HEK293 (cell line): Measurements from ENCODE around the gene ELMO1.

Experiments
- CTCF ChIA-PET: fragments of 350-600 bp; formaldehyde crosslinking; extraction: SDS; loops from one replicate; lab custom pipeline; 2021; ENCODE audit warnings: antibody characterized with exemption; lab: Yijun Ruan, JAX
- POLR2A ChIA-PET: fragments of 300-600 bp; formaldehyde crosslinking; extraction: SDS; loops from one replicate; lab custom pipeline; 2020; ENCODE audit warnings: antibody characterized with exemption, inconsistent platforms; lab: Yijun Ruan, JAX
- H3K27ac ChIP-seq: fragments of 200-500 bp; sonication (Bioruptor generic); 2 replicates; pipeline ENCODE4 v1.5.1; 2014; ENCODE audit warnings: low read depth, low read length, control low read depth, inconsistent platforms; ENCODE audit errors: extremely low read depth
- H3K36me3 ChIP-seq, 2 experiments: fragments of 200-500 bp in 1 of 2; sonication (Bioruptor generic) in 1 of 2; 1 replicate in 1 of 2; 2 replicates in 1 of 2; pipeline ENCODE4 v1.5.1; 2014 to 2017; ENCODE audit warnings: inconsistent platforms in 2 of 2, low read length in 2 of 2; ENCODE audit not compliant: control insufficient read depth in 2 of 2, insufficient read depth in 1 of 2
- H3K4me1 ChIP-seq: fragments of 200-500 bp; sonication (Bioruptor generic); 2 replicates; pipeline ENCODE4 v1.5.1; 2014; ENCODE audit warnings: mild to moderate bottlenecking, low read length, inconsistent platforms; ENCODE audit not compliant: control insufficient read depth, insufficient read depth
- H3K4me3 ChIP-seq: 2 replicates; pipeline ENCODE4 v1.5.1; 2011; ENCODE audit warnings: low read depth, mild to moderate bottlenecking, control low read depth, low read length, moderate library complexity
- H3K9me3 ChIP-seq: fragments of 200-500 bp; sonication (Bioruptor generic); 2 replicates; pipeline ENCODE4 v1.5.1; 2014; ENCODE audit warnings: low read depth, low read length, inconsistent platforms; ENCODE audit not compliant: control insufficient read depth, insufficient read depth
- BCL6B ChIP-seq: fragments of 450-650 bp; formaldehyde crosslinking; IDR thresholded peaks from 2 replicates; pipeline ENCODE4 v1.5.1; 2017; ENCODE audit warnings: missing biosample characterization, missing genetic modification characterization
- GLI4 ChIP-seq: fragments of 450-650 bp; formaldehyde crosslinking; IDR thresholded peaks from 2 replicates; pipeline ENCODE4 v1.5.1; 2016; ENCODE audit warnings: missing biosample characterization, missing genetic modification characterization
- HOXC10 ChIP-seq: sonication (generic); formaldehyde crosslinking; IDR thresholded peaks from 2 replicates; pipeline ENCODE4 v1.8.1; 2023; ENCODE audit warnings: mild to moderate bottlenecking, missing genetic modification reagents
- IKZF3 ChIP-seq: fragments of 450-650 bp; IDR thresholded peaks from 2 replicates; pipeline ENCODE4 v1.5.0; 2018; ENCODE audit warnings: missing biosample characterization, mild to moderate bottlenecking, missing genetic modification characterization, moderate library complexity
- INSM2 ChIP-seq: fragments of 450-650 bp; formaldehyde crosslinking; IDR thresholded peaks from 2 replicates; pipeline ENCODE4 v1.5.1; 2016; ENCODE audit warnings: missing biosample characterization, missing genetic modification characterization
- RBAK ChIP-seq: fragments of 450-650 bp; formaldehyde crosslinking; IDR thresholded peaks from 2 replicates; pipeline ENCODE4 v1.5.1; 2016; ENCODE audit warnings: missing biosample characterization, missing genetic modification characterization
- SCRT2 ChIP-seq: fragments of 450-650 bp; formaldehyde crosslinking; IDR thresholded peaks from 2 replicates; pipeline ENCODE4 v1.5.1; 2016; ENCODE audit warnings: missing biosample characterization, missing genetic modification characterization
- SP3 ChIP-seq: fragments of 450-650 bp; formaldehyde crosslinking; IDR thresholded peaks from 2 replicates; pipeline ENCODE4 v1.5.1; 2016; ENCODE audit warnings: missing biosample characterization, missing genetic modification characterization
- ZBTB48 ChIP-seq: fragments of 450-650 bp; formaldehyde crosslinking; IDR thresholded peaks from 2 replicates; pipeline ENCODE4 v1.5.1; 2016; ENCODE audit warnings: missing biosample characterization, missing genetic modification characterization
- ZFP37 ChIP-seq: fragments of 450-650 bp; formaldehyde crosslinking; IDR thresholded peaks from 2 replicates; pipeline ENCODE4 v1.5.1; 2016; ENCODE audit warnings: missing biosample characterization, missing genetic modification characterization
- ZNF157 ChIP-seq: fragments of 450-650 bp; formaldehyde crosslinking; IDR thresholded peaks from 2 replicates; pipeline ENCODE4 v1.5.1; 2016; ENCODE audit warnings: missing biosample characterization, missing genetic modification characterization
- ZNF169 ChIP-seq: fragments of 450-650 bp; formaldehyde crosslinking; IDR thresholded peaks from 2 replicates; pipeline ENCODE4 v1.5.1; 2016; ENCODE audit warnings: missing biosample characterization, missing genetic modification characterization
- ZNF391 ChIP-seq: fragments of 450-650 bp; formaldehyde crosslinking; IDR thresholded peaks from 2 replicates; pipeline ENCODE4 v1.5.1; 2016; ENCODE audit warnings: low read depth, missing biosample characterization, missing genetic modification characterization, borderline replicate concordance
- ZNF521 ChIP-seq: fragments of 450-650 bp; formaldehyde crosslinking; IDR thresholded peaks from 2 replicates; pipeline ENCODE4 v1.5.1; 2017; ENCODE audit warnings: missing biosample characterization, mild to moderate bottlenecking, missing genetic modification characterization
- ZNF529 ChIP-seq: fragments of 450-650 bp; formaldehyde crosslinking; IDR thresholded peaks from 2 replicates; pipeline ENCODE4 v1.5.1; 2017; ENCODE audit warnings: missing genetic modification characterization, missing biosample characterization; ENCODE audit not compliant: insufficient replicate concordance
- ZNF629 ChIP-seq: fragments of 450-650 bp; formaldehyde crosslinking; IDR thresholded peaks from 2 replicates; pipeline ENCODE4 v1.5.1; 2017; ENCODE audit warnings: missing biosample characterization, missing genetic modification characterization
- ZNF660 ChIP-seq: fragments of 450-650 bp; IDR thresholded peaks from 2 replicates; pipeline ENCODE4 v1.5.1; 2018; ENCODE audit warnings: missing biosample characterization, mild to moderate bottlenecking, missing genetic modification characterization
- ZNF664 ChIP-seq: fragments of 450-650 bp; formaldehyde crosslinking; IDR thresholded peaks from 2 replicates; pipeline ENCODE4 v1.5.1; 2016; ENCODE audit warnings: missing biosample characterization, missing genetic modification characterization
- ZNF747 ChIP-seq: fragments of 450-650 bp; formaldehyde crosslinking; IDR thresholded peaks from 2 replicates; pipeline ENCODE4 v1.5.1; 2016; ENCODE audit warnings: missing biosample characterization, missing genetic modification characterization
- ZNF76 ChIP-seq: fragments of 450-650 bp; formaldehyde crosslinking; IDR thresholded peaks from 2 replicates; pipeline ENCODE4; 2016; ENCODE audit warnings: low read depth, missing biosample characterization, missing genetic modification characterization, borderline replicate concordance
- ZNF843 ChIP-seq: fragments of 450-650 bp; formaldehyde crosslinking; IDR thresholded peaks from 2 replicates; pipeline ENCODE4 v1.5.1; 2016; ENCODE audit warnings: missing biosample characterization, missing genetic modification characterization
- TF ChIP-seq, protein P1 (sequence below): fragments of 450-650 bp; formaldehyde crosslinking; IDR thresholded peaks from 2 replicates; pipeline ENCODE4 v1.5.1; 2016; ENCODE audit warnings: missing biosample characterization, missing genetic modification characterization
- TF ChIP-seq, protein P2 (sequence below): fragments of 450-650 bp; formaldehyde crosslinking; IDR thresholded peaks from 2 replicates; pipeline ENCODE4 v1.5.1; 2017; ENCODE audit warnings: missing biosample characterization, missing genetic modification characterization
- TF ChIP-seq, protein P3 (sequence below): fragments of 450-650 bp; formaldehyde crosslinking; IDR thresholded peaks from 2 replicates; pipeline ENCODE4 v1.5.1; 2016; ENCODE audit warnings: missing biosample characterization, missing genetic modification characterization
- TF ChIP-seq, protein P4 (sequence below): fragments of 450-650 bp; formaldehyde crosslinking; optimal IDR thresholded peaks from 2 replicates; pipeline ENCODE3; 2016; ENCODE audit warnings: missing biosample characterization, mild to moderate bottlenecking, missing genetic modification characterization
- TF ChIP-seq, protein P5 (sequence below): fragments of 450-650 bp; formaldehyde crosslinking; IDR thresholded peaks from 2 replicates; pipeline ENCODE4 v1.5.1; 2016; ENCODE audit warnings: missing biosample characterization, missing genetic modification characterization

The ELMO1 gene

DNA sequence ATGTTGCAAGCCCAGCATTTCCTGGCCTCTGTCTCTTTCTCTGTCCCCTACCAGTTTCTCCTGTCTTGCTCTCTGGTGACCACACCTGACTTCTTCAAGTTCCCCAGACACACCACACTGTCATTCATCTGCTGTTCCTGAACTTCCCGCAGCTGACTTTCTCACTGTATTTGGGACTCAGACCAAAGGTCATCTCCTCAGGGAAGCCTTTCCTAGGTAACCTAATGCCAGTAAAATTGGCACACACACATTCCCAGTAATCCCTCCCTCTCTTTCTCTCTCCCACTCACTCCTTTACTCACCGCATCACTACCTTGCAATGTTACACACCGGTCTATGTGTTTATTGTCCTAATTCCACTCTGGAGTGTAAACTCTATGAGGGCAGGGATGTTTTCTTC lies 81.7 kb downstream of the ELMO1 start:
- Histone ChIP-seq H3K27ac (no peak overlapping the region), H3K9me3 (no peaks in the 10 kb centered on the region), H3K36me3 (no peaks in the 10 kb centered on the region), H3K4me1 (no peaks in the 10 kb centered on the region), H3K4me3 (no peak overlapping the region)
- no peak for TF ChIP-seq ZNF843
- TF ChIP-seq RBAK (tag by site-specific recombination) = no peak
- no peak for TF ChIP-seq SCRT2 (tag by site-specific recombination)
- no peak for TF ChIP-seq ZNF169 (tag by site-specific recombination)
- TF ChIP-seq IKZF3 (tag by site-specific recombination) = no peak
- TF ChIP-seq ZNF747 = no peak
- no peak for TF ChIP-seq ZNF629
- TF ChIP-seq, protein P1, sequence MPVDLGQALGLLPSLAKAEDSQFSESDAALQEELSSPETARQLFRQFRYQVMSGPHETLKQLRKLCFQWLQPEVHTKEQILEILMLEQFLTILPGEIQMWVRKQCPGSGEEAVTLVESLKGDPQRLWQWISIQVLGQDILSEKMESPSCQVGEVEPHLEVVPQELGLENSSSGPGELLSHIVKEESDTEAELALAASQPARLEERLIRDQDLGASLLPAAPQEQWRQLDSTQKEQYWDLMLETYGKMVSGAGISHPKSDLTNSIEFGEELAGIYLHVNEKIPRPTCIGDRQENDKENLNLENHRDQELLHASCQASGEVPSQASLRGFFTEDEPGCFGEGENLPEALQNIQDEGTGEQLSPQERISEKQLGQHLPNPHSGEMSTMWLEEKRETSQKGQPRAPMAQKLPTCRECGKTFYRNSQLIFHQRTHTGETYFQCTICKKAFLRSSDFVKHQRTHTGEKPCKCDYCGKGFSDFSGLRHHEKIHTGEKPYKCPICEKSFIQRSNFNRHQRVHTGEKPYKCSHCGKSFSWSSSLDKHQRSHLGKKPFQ = no peak
- no peak for TF ChIP-seq ZBTB48 (tag by site-specific recombination)
- no peak for TF ChIP-seq ZNF157
- TF ChIP-seq GLI4 (tag by site-specific recombination) = no peak
- TF ChIP-seq INSM2 (tag by site-specific recombination) = no peak
- TF ChIP-seq, protein P2, sequence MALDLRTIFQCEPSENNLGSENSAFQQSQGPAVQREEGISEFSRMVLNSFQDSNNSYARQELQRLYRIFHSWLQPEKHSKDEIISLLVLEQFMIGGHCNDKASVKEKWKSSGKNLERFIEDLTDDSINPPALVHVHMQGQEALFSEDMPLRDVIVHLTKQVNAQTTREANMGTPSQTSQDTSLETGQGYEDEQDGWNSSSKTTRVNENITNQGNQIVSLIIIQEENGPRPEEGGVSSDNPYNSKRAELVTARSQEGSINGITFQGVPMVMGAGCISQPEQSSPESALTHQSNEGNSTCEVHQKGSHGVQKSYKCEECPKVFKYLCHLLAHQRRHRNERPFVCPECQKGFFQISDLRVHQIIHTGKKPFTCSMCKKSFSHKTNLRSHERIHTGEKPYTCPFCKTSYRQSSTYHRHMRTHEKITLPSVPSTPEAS (tag by site-specific recombination) = no peak
- no peak for TF ChIP-seq ZNF660
- TF ChIP-seq ZNF529 (tag by site-specific recombination) = no peak
- TF ChIP-seq, protein P3, sequence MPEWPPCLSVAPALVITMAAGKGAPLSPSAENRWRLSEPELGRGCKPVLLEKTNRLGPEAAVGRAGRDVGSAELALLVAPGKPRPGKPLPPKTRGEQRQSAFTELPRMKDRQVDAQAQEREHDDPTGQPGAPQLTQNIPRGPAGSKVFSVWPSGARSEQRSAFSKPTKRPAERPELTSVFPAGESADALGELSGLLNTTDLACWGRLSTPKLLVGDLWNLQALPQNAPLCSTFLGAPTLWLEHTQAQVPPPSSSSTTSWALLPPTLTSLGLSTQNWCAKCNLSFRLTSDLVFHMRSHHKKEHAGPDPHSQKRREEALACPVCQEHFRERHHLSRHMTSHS (tag by site-specific recombination) = no peak
- TF ChIP-seq, protein P4, sequence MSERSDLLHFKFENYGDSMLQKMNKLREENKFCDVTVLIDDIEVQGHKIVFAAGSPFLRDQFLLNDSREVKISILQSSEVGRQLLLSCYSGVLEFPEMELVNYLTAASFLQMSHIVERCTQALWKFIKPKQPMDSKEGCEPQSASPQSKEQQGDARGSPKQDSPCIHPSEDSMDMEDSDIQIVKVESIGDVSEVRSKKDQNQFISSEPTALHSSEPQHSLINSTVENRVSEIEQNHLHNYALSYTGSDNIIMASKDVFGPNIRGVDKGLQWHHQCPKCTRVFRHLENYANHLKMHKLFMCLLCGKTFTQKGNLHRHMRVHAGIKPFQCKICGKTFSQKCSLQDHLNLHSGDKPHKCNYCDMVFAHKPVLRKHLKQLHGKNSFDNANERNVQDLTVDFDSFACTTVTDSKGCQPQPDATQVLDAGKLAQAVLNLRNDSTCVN (tag by site-specific recombination) = no peak
- TF ChIP-seq ZNF391 (tag by site-specific recombination) = no peak
- TF ChIP-seq SP3 = no peak
- ChIA-PET CTCF (no interaction called here), POLR2A (no interaction called here)

- Histone ChIP-seq H3K4me3 (no peak overlapping the region), H3K27ac (no peak overlapping the region), H3K4me1 (no peaks in the 10 kb centered on the region), H3K9me3 (no peaks in the 10 kb centered on the region), H3K36me3 (no peaks in the 10 kb centered on the region)
- ChIA-PET POLR2A (no interaction called here), CTCF (no interaction called here)
- TF ChIP-seq BCL6B (tag by site-specific recombination) (no peak), ZFP37 (tag by site-specific recombination) (no peak), ZNF664 (tag by site-specific recombination) (no peak), ZNF521 (tag by site-specific recombination) (no peak), HOXC10 (no peak), ZNF76 (tag by site-specific recombination) (no peak)
- TF ChIP-seq, protein P5, sequence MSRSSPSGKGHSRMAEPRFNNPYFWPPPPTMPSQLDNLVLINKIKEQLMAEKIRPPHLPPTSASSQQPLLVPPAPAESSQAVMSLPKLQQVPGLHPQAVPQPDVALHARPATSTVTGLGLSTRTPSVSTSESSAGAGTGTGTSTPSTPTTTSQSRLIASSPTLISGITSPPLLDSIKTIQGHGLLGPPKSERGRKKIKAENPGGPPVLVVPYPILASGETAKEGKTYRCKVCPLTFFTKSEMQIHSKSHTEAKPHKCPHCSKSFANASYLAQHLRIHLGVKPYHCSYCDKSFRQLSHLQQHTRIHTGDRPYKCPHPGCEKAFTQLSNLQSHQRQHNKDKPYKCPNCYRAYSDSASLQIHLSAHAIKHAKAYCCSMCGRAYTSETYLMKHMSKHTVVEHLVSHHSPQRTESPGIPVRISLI = no peak
Measured at GRCh38 chr7:37366445-37366844, 82.2 kb downstream of the ELMO1 start.
